ENCODE measurements around the gene HOXC4. TPM values are rescaled to one million over a fixed set of nuclear protein-coding genes. Genes with fewer than 3 reads are reported as not detected.

HOXC4 gene
- total and polyA plus RNA-seq, 2 of the 8 experiments (the other 6 are each of a cell fraction or from before 2014, with no cell fraction given) = not detected

GRCh38 chr12:54045401-54045800 is 8.2 kb upstream of the HOXC4 start (continued):
- TF ChIP-seq CTCF (IDR thresholded peaks at IDR 0.05; ENCODE audit: control extremely low read depth in 1 of 3, insufficient read depth in 1 of 3, low read depth in 1 of 3, low read length in 3 of 3) (no peak), CEBPB (IDR thresholded peaks at IDR 0.05; ENCODE audit: low read depth, low read length) (no peak), MAX (IDR thresholded peaks at IDR 0.05) (no peak), ATF2 (IDR thresholded peaks at IDR 0.05; ENCODE audit: low read length) (no peak)

Data from H1 (cell line).